Activated T-cell treated with anti-CD3 and anti-CD28 coated beads for 4 hours (primary cell): ENCODE results near the gene GNL3.
"Not testable (repeated sequence)": the region's sequence is repeated elsewhere in the genome, so short reads cannot be mapped to it uniquely, and the experiment has no call there.

Experiments
- DNase-seq: peaks from one replicate; pipeline ENCODE4 v3.0.0-alpha.2; 2020

GNL3 gene

GRCh38 chr3:52722491-52722890, 36.7 kb downstream of the GNL3 start:
- DNase-seq, result no peak

- DNase-seq, result no peak
Measured at GRCh38 chr3:52723935-52724334, 38.1 kb downstream of the GNL3 start.

GRCh38 chr3:52724511-52724910, 38.7 kb downstream of the GNL3 start:
- DNase-seq, result no peak

- DNase-seq, result not testable (repeated sequence)
Measured at GRCh38 chr3:52728753-52729152, 42.9 kb downstream of the GNL3 start.

- DNase-seq, result no peak
Measured at GRCh38 chr3:52730681-52731080, 44.8 kb downstream of the GNL3 start.

DNA sequence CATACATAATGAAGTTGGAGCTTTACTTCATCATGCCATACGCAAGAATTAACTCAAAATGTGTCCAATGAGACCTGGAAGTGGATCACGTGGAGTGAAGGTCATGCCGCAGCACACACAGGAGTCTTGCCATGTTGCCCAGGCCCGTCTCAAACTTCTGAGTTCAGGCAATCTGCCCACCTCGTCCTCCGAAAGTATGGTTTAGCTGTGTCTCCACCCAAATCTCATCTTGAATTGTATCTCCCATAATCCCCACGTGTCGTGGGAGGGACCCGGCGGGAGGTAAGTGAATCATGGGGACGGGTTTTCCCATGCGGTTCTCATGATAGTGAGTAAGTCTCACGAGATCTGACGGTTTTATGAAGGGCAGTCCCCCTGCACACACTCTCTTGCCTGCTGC, 45.8 kb downstream of the GNL3 start:
- no peak for DNase-seq

- DNase-seq, result no peak
Measured at GRCh38 chr3:52733256-52733891, 47.5 kb downstream of the GNL3 start.

DNA sequence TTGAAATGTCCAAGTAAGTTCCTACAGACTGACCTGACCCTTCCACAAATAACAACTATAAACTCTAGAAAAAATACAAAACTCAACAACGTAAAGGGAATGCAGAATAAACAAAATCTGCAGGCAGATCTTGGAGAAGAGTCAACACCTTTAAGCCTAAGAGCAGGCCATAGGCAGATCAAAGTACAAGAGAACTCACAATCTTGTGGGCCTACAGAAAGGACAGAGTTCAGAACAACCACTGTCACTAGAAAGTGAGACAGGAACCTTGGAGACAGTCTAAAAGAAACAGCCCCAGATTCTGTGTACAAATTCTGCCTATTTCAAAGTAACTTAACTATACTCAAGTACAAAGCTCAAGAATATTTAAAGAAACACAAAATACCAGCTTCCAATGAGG, 53.9 kb downstream of the GNL3 start:
- no peak for DNase-seq

DNA sequence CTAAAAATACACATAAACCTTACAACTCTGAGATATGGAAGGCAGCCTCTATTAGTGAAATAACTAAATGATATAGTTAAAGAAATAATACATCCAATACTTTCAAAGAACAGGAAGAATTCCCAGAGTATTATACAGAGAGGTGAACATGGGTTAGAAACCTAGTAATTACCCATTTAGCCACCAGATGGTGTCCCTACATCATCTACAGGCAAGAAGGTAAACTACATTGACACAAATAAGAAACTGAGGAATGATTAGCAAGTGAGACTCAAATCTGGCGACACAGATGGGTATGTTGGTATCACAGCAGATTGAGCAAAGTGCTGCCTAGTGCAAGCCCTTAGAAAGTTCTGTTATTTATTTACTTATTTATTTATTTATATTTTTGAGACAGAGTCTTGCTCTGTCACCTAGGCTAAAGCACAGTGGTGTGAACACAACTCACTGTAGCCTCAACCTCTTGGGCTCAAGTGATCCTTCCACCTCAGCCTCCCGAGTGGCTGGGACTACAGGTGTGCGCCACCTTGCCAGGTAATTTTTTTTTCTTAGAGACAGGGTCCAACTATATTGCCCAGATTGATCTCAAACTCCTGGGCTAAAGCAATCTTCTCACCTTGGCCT, 56.7 kb downstream of the GNL3 start:
- no peak for DNase-seq

GRCh38 chr3:52743152-52743551, 57.3 kb downstream of the GNL3 start:
- DNase-seq, result no peak

- DNase-seq, result no peak
Measured at GRCh38 chr3:52743721-52744120, 57.9 kb downstream of the GNL3 start.
